WTC11 (cell line): ENCODE data around the gene C10orf90.

Experiments used
- CBFB ChIP-seq: sonication (generic); formaldehyde crosslinking; IDR thresholded peaks from 2 replicates; pipeline ENCODE4 v1.8.1; 2022; ENCODE audit warnings: mild to moderate bottlenecking, low read depth, missing genetic modification reagents
- CREB1 ChIP-seq: sonication (generic); formaldehyde crosslinking; IDR thresholded peaks from 2 replicates; pipeline ENCODE4 v1.8.0; 2023; ENCODE audit warnings: mild to moderate bottlenecking, missing genetic modification reagents
- NR2C2 ChIP-seq: sonication (generic); formaldehyde crosslinking; IDR thresholded peaks from 2 replicates; pipeline ENCODE4 v1.8.0; 2022; ENCODE audit warnings: mild to moderate bottlenecking, missing genetic modification reagents
- TP53 ChIP-seq: sonication (generic); formaldehyde crosslinking; IDR thresholded peaks from 2 replicates; pipeline ENCODE4 v1.8.1; 2023; ENCODE audit warnings: mild to moderate bottlenecking, missing genetic modification reagents
- ZNF121 ChIP-seq: sonication (generic); formaldehyde crosslinking; IDR thresholded peaks from 2 replicates; pipeline ENCODE4 v1.8.0; 2023; ENCODE audit warnings: missing genetic modification reagents
- ZNF219 ChIP-seq: sonication (generic); formaldehyde crosslinking; IDR thresholded peaks from 2 replicates; pipeline ENCODE4 v1.8.0; 2023; ENCODE audit warnings: missing genetic modification reagents, mild to moderate bottlenecking, borderline replicate concordance
- ZNF232 ChIP-seq: sonication (generic); formaldehyde crosslinking; IDR thresholded peaks from 2 replicates; pipeline ENCODE4 v1.8.0; 2022; ENCODE audit warnings: mild to moderate bottlenecking, missing genetic modification reagents
- ZNF416 ChIP-seq: fragments of 250-450 bp; sonication (Bioruptor Pico); IDR thresholded peaks from 2 replicates; pipeline ENCODE4 v1.9.0; 2021; ENCODE audit warnings: mild to moderate bottlenecking, inconsistent platforms
- TF ChIP-seq, protein P1 (sequence below): fragments of 200-600 bp; IDR thresholded peaks from 2 replicates; pipeline ENCODE4 v1.8.0; 2022; ENCODE audit warnings: antibody characterized with exemption
- TF ChIP-seq, protein P2 (sequence below): sonication (generic); formaldehyde crosslinking; IDR thresholded peaks from 2 replicates; pipeline ENCODE4 v1.8.1; 2022; ENCODE audit warnings: missing genetic modification reagents, borderline replicate concordance
- TF ChIP-seq, protein P3 (sequence below): sonication (generic); formaldehyde crosslinking; IDR thresholded peaks from 2 replicates; pipeline ENCODE4 v1.8.1; 2022; ENCODE audit warnings: low read depth, missing genetic modification reagents, borderline replicate concordance
- TF ChIP-seq, protein P4 (sequence below): sonication (generic); formaldehyde crosslinking; conservative IDR thresholded peaks from 2 replicates; pipeline ENCODE4 v1.8.1; 2022; ENCODE audit warnings: mild to moderate bottlenecking, missing genetic modification reagents

DNA sequence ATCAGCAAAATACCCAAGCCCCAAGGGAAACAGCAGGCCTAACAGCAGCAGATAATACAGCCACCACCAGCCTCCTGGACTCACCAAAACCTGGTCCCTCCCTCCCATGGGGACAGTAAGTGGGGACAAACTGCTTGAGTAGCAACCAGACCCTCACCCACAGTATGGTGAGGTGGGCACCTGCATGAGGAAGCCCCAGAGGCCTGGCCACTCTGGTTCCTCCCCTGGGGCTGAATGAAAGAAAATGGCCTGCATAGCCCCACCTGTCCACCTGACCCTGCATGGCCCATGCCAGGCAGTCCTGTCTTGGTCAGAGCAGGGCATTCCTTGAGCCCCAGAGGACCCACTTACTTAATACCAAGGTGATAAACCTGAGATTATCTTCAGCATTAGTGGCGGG is 13.0 kb upstream of the C10orf90 start:
- TF ChIP-seq ZNF416: no peak
- TF ChIP-seq, protein P1, sequence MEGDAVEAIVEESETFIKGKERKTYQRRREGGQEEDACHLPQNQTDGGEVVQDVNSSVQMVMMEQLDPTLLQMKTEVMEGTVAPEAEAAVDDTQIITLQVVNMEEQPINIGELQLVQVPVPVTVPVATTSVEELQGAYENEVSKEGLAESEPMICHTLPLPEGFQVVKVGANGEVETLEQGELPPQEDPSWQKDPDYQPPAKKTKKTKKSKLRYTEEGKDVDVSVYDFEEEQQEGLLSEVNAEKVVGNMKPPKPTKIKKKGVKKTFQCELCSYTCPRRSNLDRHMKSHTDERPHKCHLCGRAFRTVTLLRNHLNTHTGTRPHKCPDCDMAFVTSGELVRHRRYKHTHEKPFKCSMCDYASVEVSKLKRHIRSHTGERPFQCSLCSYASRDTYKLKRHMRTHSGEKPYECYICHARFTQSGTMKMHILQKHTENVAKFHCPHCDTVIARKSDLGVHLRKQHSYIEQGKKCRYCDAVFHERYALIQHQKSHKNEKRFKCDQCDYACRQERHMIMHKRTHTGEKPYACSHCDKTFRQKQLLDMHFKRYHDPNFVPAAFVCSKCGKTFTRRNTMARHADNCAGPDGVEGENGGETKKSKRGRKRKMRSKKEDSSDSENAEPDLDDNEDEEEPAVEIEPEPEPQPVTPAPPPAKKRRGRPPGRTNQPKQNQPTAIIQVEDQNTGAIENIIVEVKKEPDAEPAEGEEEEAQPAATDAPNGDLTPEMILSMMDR: no peak
- no peak for TF ChIP-seq NR2C2
- TF ChIP-seq TP53 (CRISPR knock-in tag): no peak
- TF ChIP-seq, protein P2, sequence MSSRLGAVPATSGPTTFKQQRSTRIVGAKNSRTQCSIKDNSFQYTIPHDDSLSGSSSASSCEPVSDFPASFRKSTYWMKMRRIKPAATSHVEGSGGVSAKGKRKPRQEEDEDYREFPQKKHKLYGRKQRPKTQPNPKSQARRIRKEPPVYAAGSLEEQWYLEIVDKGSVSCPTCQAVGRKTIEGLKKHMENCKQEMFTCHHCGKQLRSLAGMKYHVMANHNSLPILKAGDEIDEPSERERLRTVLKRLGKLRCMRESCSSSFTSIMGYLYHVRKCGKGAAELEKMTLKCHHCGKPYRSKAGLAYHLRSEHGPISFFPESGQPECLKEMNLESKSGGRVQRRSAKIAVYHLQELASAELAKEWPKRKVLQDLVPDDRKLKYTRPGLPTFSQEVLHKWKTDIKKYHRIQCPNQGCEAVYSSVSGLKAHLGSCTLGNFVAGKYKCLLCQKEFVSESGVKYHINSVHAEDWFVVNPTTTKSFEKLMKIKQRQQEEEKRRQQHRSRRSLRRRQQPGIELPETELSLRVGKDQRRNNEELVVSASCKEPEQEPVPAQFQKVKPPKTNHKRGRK (CRISPR knock-in tag): no peak
- TF ChIP-seq, protein P3, sequence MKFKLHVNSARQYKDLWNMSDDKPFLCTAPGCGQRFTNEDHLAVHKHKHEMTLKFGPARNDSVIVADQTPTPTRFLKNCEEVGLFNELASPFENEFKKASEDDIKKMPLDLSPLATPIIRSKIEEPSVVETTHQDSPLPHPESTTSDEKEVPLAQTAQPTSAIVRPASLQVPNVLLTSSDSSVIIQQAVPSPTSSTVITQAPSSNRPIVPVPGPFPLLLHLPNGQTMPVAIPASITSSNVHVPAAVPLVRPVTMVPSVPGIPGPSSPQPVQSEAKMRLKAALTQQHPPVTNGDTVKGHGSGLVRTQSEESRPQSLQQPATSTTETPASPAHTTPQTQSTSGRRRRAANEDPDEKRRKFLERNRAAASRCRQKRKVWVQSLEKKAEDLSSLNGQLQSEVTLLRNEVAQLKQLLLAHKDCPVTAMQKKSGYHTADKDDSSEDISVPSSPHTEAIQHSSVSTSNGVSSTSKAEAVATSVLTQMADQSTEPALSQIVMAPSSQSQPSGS (CRISPR knock-in tag): no peak
- TF ChIP-seq, protein P4, sequence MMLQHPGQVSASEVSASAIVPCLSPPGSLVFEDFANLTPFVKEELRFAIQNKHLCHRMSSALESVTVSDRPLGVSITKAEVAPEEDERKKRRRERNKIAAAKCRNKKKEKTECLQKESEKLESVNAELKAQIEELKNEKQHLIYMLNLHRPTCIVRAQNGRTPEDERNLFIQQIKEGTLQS (CRISPR knock-in tag): no peak
- TF ChIP-seq ZNF219: no peak
- TF ChIP-seq ZNF232 (CRISPR knock-in tag): no peak
- no peak for TF ChIP-seq ZNF121
- no peak for TF ChIP-seq CREB1 (CRISPR knock-in tag)
- no peak for TF ChIP-seq CBFB (CRISPR knock-in tag)
